PC-9 (cell line): ENCODE measurements around the gene THADA. TPM values are rescaled to one million over a fixed set of nuclear protein-coding genes. Genes with fewer than 3 reads are reported as not detected.

Experiments used
- BruUV-seq: library from RNA; stranded (reverse); fragments of 400-500 nt; replicated peaks from 2 replicates; lab custom pipeline; 2021; lab: Mats Ljungman, UMichigan
- CTCF ChIA-PET: fragments of 300-600 bp; sonication (Branson Sonifier 250); formaldehyde crosslinking; loops from one replicate; lab custom pipeline; 2022; ENCODE audit warnings: antibody characterized with exemption; lab: Charles Lee
- POLR2A ChIA-PET: fragments of 300-600 bp; sonication (Branson Sonifier 250); formaldehyde crosslinking; loops from one replicate; lab custom pipeline; 2022; ENCODE audit warnings: antibody characterized with exemption; ENCODE audit not compliant: unreplicated experiment; lab: Charles Lee
- DNase-seq, 2 experiments: peaks; one replicate each; pipeline versions ENCODE4 v3.0.0 to v3.0.0-alpha.2; 2015 to 2022; ENCODE audit warnings: mixed read lengths in 1 of 2
- H2AFZ ChIP-seq: fragments of 200-600 bp; sonication (generic); 2 replicates; pipeline ENCODE4 v1.8.1; 2017; ENCODE audit warnings: antibody characterized with exemption
- H3F3A ChIP-seq: fragments of 200-600 bp; sonication (generic); 2 replicates; pipeline ENCODE4 v1.8.1; 2017; ENCODE audit warnings: antibody characterized with exemption, mild to moderate bottlenecking, low read depth; ENCODE audit not compliant: insufficient read depth
- H3K27ac ChIP-seq: fragments of 200-600 bp; sonication (generic); 2 replicates; pipeline ENCODE4 v1.6.1; 2016; ENCODE audit warnings: mixed run types
- H3K27me3 ChIP-seq: fragments of 200-600 bp; sonication (generic); 2 replicates; pipeline ENCODE4 v1.6.1; 2016; ENCODE audit warnings: low read depth, mixed run types; ENCODE audit not compliant: insufficient read depth
- H3K36me3 ChIP-seq: fragments of 200-600 bp; sonication (generic); 2 replicates; pipeline ENCODE4 v1.6.1; 2016; ENCODE audit warnings: low read depth, mixed run types
- H3K4me1 ChIP-seq: fragments of 200-600 bp; sonication (generic); replicated peaks from 2 replicates; pipeline ENCODE4 v1.6.1; 2016; ENCODE audit warnings: mixed run types; ENCODE audit not compliant: insufficient read depth
- H3K4me2 ChIP-seq: fragments of 200-600 bp; sonication (generic); 2 replicates; pipeline ENCODE4 v1.6.1; 2017; ENCODE audit warnings: mixed run types
- H3K4me3 ChIP-seq: fragments of 200-600 bp; sonication (generic); 2 replicates; pipeline ENCODE4 v1.6.1; 2016; ENCODE audit warnings: mixed run types
- H3K79me2 ChIP-seq: fragments of 200-600 bp; sonication (generic); 2 replicates; pipeline ENCODE4 v1.6.1; 2017; ENCODE audit warnings: low read depth, mixed run types
- H3K9me2 ChIP-seq: fragments of 200-600 bp; sonication (generic); 2 replicates; pipeline ENCODE4 v1.8.1; 2017; ENCODE audit warnings: mild to moderate bottlenecking; ENCODE audit not compliant: insufficient read depth
- H3K9me3 ChIP-seq: fragments of 200-600 bp; sonication (generic); 2 replicates; pipeline ENCODE4 v1.8.1; 2016; ENCODE audit warnings: low read depth; ENCODE audit not compliant: insufficient read depth
- H4K20me1 ChIP-seq: fragments of 200-600 bp; sonication (generic); 2 replicates; pipeline ENCODE4 v1.8.1; 2017; ENCODE audit not compliant: insufficient read depth
- EZH2 ChIP-seq: fragments of 200-600 bp; sonication (generic); IDR thresholded peaks from 2 replicates; pipeline ENCODE4 v1.8.0; 2017; ENCODE audit warnings: antibody characterized with exemption, low read depth
- intact Hi-C: fragments of 100-400 bp; cut with micrococcal nuclease; formaldehyde crosslinking; loops from one replicate; pipeline ENCODE4 v1.10.0; 2022; ENCODE audit not compliant: unreplicated experiment
- total RNA-seq: library from RNA; stranded (reverse); gene quantifications from 2 replicates; pipeline ENCODE4 v1.2.3, GENCODE V29; 2021
- TF ChIP-seq, protein P1 (sequence below): fragments of 200-600 bp; sonication (generic); conservative IDR thresholded peaks from 2 replicates; pipeline ENCODE4 v1.6.1; 2017; ENCODE audit warnings: mixed run types, antibody characterized with exemption, mild to moderate bottlenecking, moderate library complexity

THADA gene
- total RNA-seq, 1 experiment from 2014 or later: 28.1 TPM

GRCh38 chr2:43314299-43314927, 281.4 kb downstream of the THADA start:
- no peak for DNase-seq
- H3F3A ChIP-seq: peaks cover 24% of the 10 kb centered on the region
- peaks cover 49% of the 10 kb centered on the region for H3K4me1 ChIP-seq
- H3K27me3 ChIP-seq: no peaks in the 10 kb centered on the region
- H3K4me3 ChIP-seq: no peak overlapping the region
- ChIA-PET CTCF (no interaction called here), POLR2A (interaction anchor here (0.6 to 0.7 kb wide), 2 partner anchors 70 to 88 kb away, joined by 3 to 4 read pairs; no protein-coding TSS in a partner anchor)
- H4K20me1 ChIP-seq: no peaks in the 10 kb centered on the region
- intact Hi-C loops: no loop called here
- no peaks in the 10 kb centered on the region for H3K9me2 ChIP-seq
- H2AFZ ChIP-seq: no peak overlapping the region
- peaks cover 6% of the 10 kb centered on the region; the same call in 1 of the 2 replicates for H3K36me3 ChIP-seq
- H3K27ac ChIP-seq: no peak overlapping the region
- H3K9me3 ChIP-seq: peaks cover 3% of the 10 kb centered on the region; the same call in 1 of the 2 replicates
- BruUV-seq: no TSS peak
- no peak for TF ChIP-seq EZH2
- TF ChIP-seq, protein P1, sequence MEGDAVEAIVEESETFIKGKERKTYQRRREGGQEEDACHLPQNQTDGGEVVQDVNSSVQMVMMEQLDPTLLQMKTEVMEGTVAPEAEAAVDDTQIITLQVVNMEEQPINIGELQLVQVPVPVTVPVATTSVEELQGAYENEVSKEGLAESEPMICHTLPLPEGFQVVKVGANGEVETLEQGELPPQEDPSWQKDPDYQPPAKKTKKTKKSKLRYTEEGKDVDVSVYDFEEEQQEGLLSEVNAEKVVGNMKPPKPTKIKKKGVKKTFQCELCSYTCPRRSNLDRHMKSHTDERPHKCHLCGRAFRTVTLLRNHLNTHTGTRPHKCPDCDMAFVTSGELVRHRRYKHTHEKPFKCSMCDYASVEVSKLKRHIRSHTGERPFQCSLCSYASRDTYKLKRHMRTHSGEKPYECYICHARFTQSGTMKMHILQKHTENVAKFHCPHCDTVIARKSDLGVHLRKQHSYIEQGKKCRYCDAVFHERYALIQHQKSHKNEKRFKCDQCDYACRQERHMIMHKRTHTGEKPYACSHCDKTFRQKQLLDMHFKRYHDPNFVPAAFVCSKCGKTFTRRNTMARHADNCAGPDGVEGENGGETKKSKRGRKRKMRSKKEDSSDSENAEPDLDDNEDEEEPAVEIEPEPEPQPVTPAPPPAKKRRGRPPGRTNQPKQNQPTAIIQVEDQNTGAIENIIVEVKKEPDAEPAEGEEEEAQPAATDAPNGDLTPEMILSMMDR: no peak
- no peaks in the 10 kb centered on the region for H3K79me2 ChIP-seq
- no peak overlapping the region for H3K4me2 ChIP-seq

GRCh38 chr2:43313642-43314017, 282.2 kb downstream of the THADA start:
- DNase-seq: no peak
- Histone ChIP-seq H3K79me2 (no peaks in the 10 kb centered on the region), H3K9me3 (peaks cover 3% of the 10 kb centered on the region; the same call in 1 of the 2 replicates), H3K4me3 (no peak overlapping the region), H4K20me1 (no peaks in the 10 kb centered on the region), H2AFZ (no peak overlapping the region), H3K27me3 (no peaks in the 10 kb centered on the region), H3K9me2 (no peaks in the 10 kb centered on the region), H3K4me1 (peaks cover 44% of the 10 kb centered on the region), H3K4me2 (peak overlapping the region; percentile 27), H3K27ac (0 out of 2 replicates have a peak overlapping the region, but pooled peaks have one; percentile 53), H3F3A (peaks cover 24% of the 10 kb centered on the region), H3K36me3 (peaks cover 6% of the 10 kb centered on the region; the same call in 1 of the 2 replicates)
- TF ChIP-seq, protein P1: no peak
- POLR2A ChIA-PET: interaction anchor here (0.6 to 0.7 kb wide), 2 partner anchors 69 to 87 kb away, joined by 3 to 4 read pairs; no protein-coding TSS in a partner anchor
- CTCF ChIA-PET: no interaction called here
- BruUV-seq: no TSS peak
- intact Hi-C loops: no loop called here

DNA sequence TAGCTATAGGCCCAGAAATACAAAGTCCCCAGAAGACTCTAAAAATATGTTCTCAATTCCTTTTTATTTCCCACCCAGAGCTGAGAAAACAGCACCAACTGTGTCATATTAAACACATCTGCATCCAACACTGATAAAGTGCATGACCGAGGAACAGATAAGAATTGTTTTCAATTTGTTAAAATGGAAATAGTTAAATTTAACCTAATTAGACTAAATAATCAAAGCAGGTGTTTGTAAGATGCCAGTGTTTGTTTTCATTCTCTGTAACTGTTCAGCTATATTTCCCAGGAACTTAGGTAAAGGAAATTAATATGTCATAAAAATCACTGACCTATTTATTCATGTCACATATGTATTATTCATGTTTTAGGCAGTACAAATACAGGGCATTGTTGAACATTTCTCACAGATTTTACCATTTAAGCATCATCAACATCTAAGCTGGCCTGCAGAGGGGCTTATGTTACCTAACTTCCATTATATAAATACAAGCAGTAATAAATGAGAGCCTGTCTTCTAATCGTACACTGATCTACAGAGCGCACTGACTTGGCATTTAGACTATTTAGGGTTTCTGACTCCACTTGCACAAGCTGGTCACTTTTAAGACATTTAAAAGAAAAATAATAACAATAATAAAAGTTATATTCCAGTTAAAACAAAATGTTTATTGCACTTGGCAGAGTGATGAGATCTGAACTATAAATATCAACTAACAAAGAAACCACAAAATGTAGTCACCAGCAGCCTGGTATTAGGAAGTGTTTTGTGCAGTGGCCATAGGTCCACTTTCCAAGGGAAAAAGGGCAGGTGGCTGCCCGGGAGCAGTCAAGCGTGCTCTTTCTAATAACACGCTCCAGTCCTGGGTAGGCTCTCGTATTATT, 282.8 kb downstream of the THADA start:
- CTCF ChIA-PET: interaction anchor here (0.6 kb wide), 2 partner anchors 44 to 263 kb away, joined by 4 to 5 read pairs; no protein-coding TSS in a partner anchor
- Histone ChIP-seq H3F3A (peaks cover 24% of the 10 kb centered on the region), H3K36me3 (peaks cover 6% of the 10 kb centered on the region; the same call in 1 of the 2 replicates), H4K20me1 (no peaks in the 10 kb centered on the region), H3K9me3 (peaks cover 3% of the 10 kb centered on the region; the same call in 1 of the 2 replicates), H2AFZ (no peak overlapping the region), H3K4me1 (peaks cover 38% of the 10 kb centered on the region), H3K4me2 (peak overlapping the region; percentile 27), H3K79me2 (no peaks in the 10 kb centered on the region), H3K9me2 (no peaks in the 10 kb centered on the region), H3K27me3 (no peaks in the 10 kb centered on the region), H3K4me3 (no peak overlapping the region), H3K27ac (peak overlapping the region; percentile 53; the same call in 1 of the 2 replicates)
- POLR2A ChIA-PET: no interaction called here
- intact Hi-C loops: no loop called here
- DNase-seq: peak; percentile 60 to 83
- BruUV-seq: no TSS peak
- TF ChIP-seq, protein P1: no peak
- TF ChIP-seq EZH2: no peak
